Measurements from ENCODE around the gene GIPC1.
A peak's percentile ranks its signal among the peaks of the same experiment; 100 is the strongest.

The GIPC1 gene

GRCh38 chr19:14487370-14488125 lies 8.4 kb downstream of the GIPC1 start:
- DNase-seq (ENCODE audit: low spot score), result no peak
- TF ChIP-seq, protein P1, sequence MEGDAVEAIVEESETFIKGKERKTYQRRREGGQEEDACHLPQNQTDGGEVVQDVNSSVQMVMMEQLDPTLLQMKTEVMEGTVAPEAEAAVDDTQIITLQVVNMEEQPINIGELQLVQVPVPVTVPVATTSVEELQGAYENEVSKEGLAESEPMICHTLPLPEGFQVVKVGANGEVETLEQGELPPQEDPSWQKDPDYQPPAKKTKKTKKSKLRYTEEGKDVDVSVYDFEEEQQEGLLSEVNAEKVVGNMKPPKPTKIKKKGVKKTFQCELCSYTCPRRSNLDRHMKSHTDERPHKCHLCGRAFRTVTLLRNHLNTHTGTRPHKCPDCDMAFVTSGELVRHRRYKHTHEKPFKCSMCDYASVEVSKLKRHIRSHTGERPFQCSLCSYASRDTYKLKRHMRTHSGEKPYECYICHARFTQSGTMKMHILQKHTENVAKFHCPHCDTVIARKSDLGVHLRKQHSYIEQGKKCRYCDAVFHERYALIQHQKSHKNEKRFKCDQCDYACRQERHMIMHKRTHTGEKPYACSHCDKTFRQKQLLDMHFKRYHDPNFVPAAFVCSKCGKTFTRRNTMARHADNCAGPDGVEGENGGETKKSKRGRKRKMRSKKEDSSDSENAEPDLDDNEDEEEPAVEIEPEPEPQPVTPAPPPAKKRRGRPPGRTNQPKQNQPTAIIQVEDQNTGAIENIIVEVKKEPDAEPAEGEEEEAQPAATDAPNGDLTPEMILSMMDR (IDR thresholded peaks at IDR 0.05; ENCODE audit: extremely low read depth, missing control alignments), result no peak

DNA sequence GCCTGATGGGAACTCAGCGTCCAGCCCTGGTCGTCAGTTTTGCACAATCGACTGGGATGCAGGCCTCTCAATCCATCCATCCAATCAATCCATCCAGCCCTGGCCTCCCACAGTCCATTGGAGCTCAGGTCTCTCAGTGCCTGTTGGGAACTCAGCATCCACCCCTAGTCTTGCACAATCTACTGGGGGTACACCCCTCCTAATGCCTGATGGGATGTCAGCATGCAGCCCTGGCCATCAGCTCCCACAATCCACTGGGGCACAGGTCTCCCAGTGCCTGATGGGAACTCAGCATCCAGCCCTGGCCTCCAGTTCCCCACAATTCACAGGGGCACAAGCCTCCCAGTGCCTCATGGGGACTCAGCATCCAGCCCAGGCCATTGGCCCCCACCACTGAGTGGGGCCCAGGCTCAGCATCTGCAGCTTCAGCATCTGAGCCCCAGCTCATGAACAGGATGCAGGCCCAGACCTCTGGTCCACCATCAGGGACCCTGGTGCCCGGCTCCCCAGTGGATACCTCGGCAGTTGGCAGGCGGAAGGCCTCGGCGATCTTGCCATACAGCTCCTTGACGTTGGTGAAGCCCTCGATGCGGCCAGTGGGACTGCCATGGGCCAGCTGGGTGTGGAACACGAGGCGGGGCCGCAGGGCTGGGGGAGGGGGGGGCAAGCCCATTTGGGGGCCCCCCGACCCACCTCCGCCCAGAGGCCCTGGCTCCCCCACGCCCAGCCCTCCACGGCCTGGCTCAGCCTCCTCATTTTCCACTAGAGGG lies 13.6 kb downstream of the GIPC1 start:
- DNase-seq (ENCODE audit: low spot score), result no peak

DNA sequence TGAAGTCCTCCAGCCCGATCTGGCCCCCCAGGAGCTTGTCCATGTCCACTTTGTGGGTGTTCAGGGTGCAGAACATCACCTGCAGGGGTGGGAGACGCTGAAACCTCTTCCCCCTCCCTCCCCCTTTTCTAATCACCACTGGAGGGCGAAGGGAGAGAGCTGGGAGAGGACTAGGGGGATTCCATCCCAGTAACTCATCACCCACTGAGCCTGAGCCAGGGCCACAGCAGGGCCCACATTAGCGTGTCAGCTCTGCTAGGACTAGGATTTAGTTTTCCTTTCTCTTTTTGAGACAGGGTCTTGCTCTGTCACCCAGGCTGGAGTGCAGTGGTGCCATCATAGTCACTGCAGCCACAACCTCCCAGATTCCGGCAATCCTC lies 15.2 kb downstream of the GIPC1 start:
- TF ChIP-seq, protein P1 (IDR thresholded peaks at IDR 0.05; ENCODE audit: extremely low read depth, missing control alignments), result no peak
- DNase-seq (ENCODE audit: low spot score), result peak; percentile 34

More for the DNA sequence above, 13.6 kb downstream of the GIPC1 start:
- TF ChIP-seq, protein P1 (IDR thresholded peaks at IDR 0.05; ENCODE audit: extremely low read depth, missing control alignments), result no peak

GRCh38 chr19:14479975-14480699 lies 15.8 kb downstream of the GIPC1 start:
- DNase-seq (ENCODE audit: low spot score), result peak; percentile 93
- TF ChIP-seq, protein P1 (IDR thresholded peaks at IDR 0.05; ENCODE audit: extremely low read depth, missing control alignments), result peak; percentile 98

DNA sequence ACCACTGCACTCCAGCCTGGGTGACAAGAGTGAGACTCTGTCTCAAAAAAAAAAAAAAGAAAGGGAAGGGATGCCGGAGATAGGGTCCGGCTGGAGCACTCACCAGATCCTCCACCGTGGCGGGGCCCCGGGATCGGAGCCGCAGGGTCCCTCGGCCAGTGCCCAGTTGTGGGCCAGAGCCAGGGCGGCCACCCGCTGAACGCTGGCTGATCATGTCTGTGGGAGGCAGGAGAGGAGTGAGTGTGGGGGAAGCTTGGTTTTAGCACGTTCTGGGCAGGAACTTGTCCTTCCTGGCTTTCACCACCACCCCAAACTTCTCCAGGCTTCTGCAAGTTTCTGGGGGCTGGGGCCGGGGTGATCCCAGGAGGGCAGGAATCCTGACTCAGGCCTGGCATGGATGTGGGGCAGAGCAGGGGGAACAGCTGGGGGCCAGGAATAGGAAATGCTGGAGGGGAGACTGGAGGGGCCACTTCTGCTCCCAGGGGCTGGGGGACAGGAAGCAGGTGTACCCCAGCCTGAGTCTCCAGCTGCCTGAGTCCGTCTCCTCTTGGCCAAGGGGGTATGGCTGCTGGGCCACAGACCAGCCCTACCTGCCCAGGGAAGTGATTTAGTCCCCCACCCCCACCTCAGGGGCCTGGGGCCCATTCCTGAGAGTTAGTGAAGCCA lies 16.5 kb downstream of the GIPC1 start:
- DNase-seq (ENCODE audit: low spot score), result no peak

DNA sequence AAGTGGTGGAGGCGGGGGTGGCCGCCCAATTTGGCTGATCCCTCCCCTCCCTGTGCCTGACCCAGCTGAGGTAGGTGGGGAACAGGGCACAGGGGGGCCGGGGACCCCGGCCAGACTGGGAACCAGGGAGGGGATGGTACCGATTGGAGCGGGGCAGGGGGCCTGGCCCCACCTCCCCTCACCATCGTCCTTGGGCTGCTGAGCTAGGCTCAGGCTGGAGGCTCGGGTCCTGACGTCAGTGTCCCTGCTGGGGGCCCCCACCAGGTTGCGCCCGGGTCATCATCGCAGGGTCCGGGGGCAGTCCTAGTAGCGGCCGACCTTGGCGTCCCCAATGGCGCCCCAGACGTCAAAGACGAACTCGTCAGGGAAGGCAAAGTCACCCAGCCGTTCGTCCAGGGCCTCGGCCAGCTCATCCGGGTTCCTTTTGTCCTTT lies 17.8 kb downstream of the GIPC1 start:
- TF ChIP-seq, protein P1 (IDR thresholded peaks at IDR 0.05; ENCODE audit: extremely low read depth, missing control alignments), result no peak
- no peak for DNase-seq (ENCODE audit: low spot score)

More for the DNA sequence above, 16.5 kb downstream of the GIPC1 start:
- TF ChIP-seq, protein P1 (IDR thresholded peaks at IDR 0.05; ENCODE audit: extremely low read depth, missing control alignments), result no peak

All from GM20000 (cell line).